ENCODE measurements around the gene SOD1.
"Not testable (repeated sequence)": the region's sequence is repeated elsewhere in the genome, so short reads cannot be mapped to it uniquely, and the experiment has no call there.

Gene SOD1

GRCh38 chr21:31651491-31651890, 8.0 kb upstream of the SOD1 start:
- intact Hi-C loops (cut with DNase I); DNase-seq: not testable (repeated sequence)

- DNase-seq, result no peak
- intact Hi-C loops (cut with DNase I), result no loop called here
Measured at GRCh38 chr21:31654340-31654739, 5.2 kb upstream of the SOD1 start.

GRCh38 chr21:31654821-31655580, 4.5 kb upstream of the SOD1 start:
- DNase-seq; intact Hi-C loops (cut with DNase I): not testable (repeated sequence)

GRCh38 chr21:31656199-31657095, 3.0 kb upstream of the SOD1 start:
- intact Hi-C loops (cut with DNase I), result no loop called here

GRCh38 chr21:31658053-31658452, 1.4 kb upstream of the SOD1 start:
- no peak for DNase-seq
- intact Hi-C loops (cut with DNase I), result no loop called here

More at GRCh38 chr21:31656199-31657095, 3.0 kb upstream of the SOD1 start:
- DNase-seq, result no peak

GRCh38 chr21:31659286-31659535, 282 bp upstream of the SOD1 start:
- intact Hi-C loops (cut with DNase I), result no loop called here
- DNase-seq, result no peak

- DNase-seq, result peak in 5 of 42 donors; percentile 38 to 67 (median 53)
- intact Hi-C loops (cut with DNase I), result loop anchor here (2.0 kb wide), 1 partner anchor 73 kb away; the partner anchor contains the start of gene SCAF4
Measured at GRCh38 chr21:31660259-31660565, 719 bp downstream of the SOD1 start.

- intact Hi-C loops (cut with DNase I), result loop anchor here (2.0 kb wide), 1 partner anchor 72 kb away; the partner anchor contains the start of gene SCAF4
- no peak for DNase-seq
Measured at GRCh38 chr21:31660591-31660990, 1.1 kb downstream of the SOD1 start.

GRCh38 chr21:31663584-31664249, 4.2 kb downstream of the SOD1 start:
- DNase-seq, result no peak
- intact Hi-C loops (cut with DNase I), result no loop called here

GRCh38 chr21:31665397-31665796, 5.9 kb downstream of the SOD1 start:
- intact Hi-C loops (cut with DNase I), result no loop called here
- DNase-seq, result peak; percentile 29 to 94 (median 72)

- intact Hi-C loops (cut with DNase I); DNase-seq: not testable (repeated sequence)
Measured at GRCh38 chr21:31665869-31666268, 6.4 kb downstream of the SOD1 start.

GRCh38 chr21:31666445-31667010, 7.0 kb downstream of the SOD1 start:
- intact Hi-C loops (cut with DNase I), result no loop called here
- no peak for DNase-seq

- intact Hi-C loops (cut with DNase I), result no loop called here
Measured at GRCh38 chr21:31667132-31667531, 7.6 kb downstream of the SOD1 start.

GRCh38 chr21:31667639-31668038, 8.1 kb downstream of the SOD1 start:
- DNase-seq, result no peak
- intact Hi-C loops (cut with DNase I), result no loop called here

More at GRCh38 chr21:31667132-31667531, 7.6 kb downstream of the SOD1 start:
- no peak for DNase-seq

- intact Hi-C loops (cut with DNase I), result no loop called here
- no peak for DNase-seq
Measured at GRCh38 chr21:31668651-31669491, 9.4 kb downstream of the SOD1 start.

- intact Hi-C loops (cut with DNase I), result no loop called here
- DNase-seq, result no peak
Measured at GRCh38 chr21:31670070-31670469, 10.6 kb downstream of the SOD1 start.

- no peak for DNase-seq
- intact Hi-C loops (cut with DNase I), result no loop called here
Measured at GRCh38 chr21:31671146-31671716, 11.7 kb downstream of the SOD1 start.

- DNase-seq, result no peak
- intact Hi-C loops (cut with DNase I), result no loop called here
Measured at GRCh38 chr21:31671931-31672330, 12.4 kb downstream of the SOD1 start.
